HEK293 (cell line): ENCODE measurements around the gene SLC30A3.

Experiments used
- CTCF ChIA-PET: fragments of 350-600 bp; formaldehyde crosslinking; extraction: SDS; loops from one replicate; lab custom pipeline; 2021; ENCODE audit warnings: antibody characterized with exemption; lab: Yijun Ruan, JAX
- POLR2A ChIA-PET: fragments of 300-600 bp; formaldehyde crosslinking; extraction: SDS; loops from one replicate; lab custom pipeline; 2020; ENCODE audit warnings: antibody characterized with exemption, inconsistent platforms; lab: Yijun Ruan, JAX
- H3K27ac ChIP-seq: fragments of 200-500 bp; sonication (Bioruptor generic); 2 replicates; pipeline ENCODE4 v1.5.1; 2014; ENCODE audit warnings: low read depth, low read length, control low read depth, inconsistent platforms; ENCODE audit errors: extremely low read depth
- H3K36me3 ChIP-seq, 2 experiments: fragments of 200-500 bp in 1 of 2; sonication (Bioruptor generic) in 1 of 2; 1 replicate in 1 of 2; 2 replicates in 1 of 2; pipeline ENCODE4 v1.5.1; 2014 to 2017; ENCODE audit warnings: inconsistent platforms in 2 of 2, low read length in 2 of 2; ENCODE audit not compliant: control insufficient read depth in 2 of 2, insufficient read depth in 1 of 2
- H3K4me1 ChIP-seq: fragments of 200-500 bp; sonication (Bioruptor generic); 2 replicates; pipeline ENCODE4 v1.5.1; 2014; ENCODE audit warnings: mild to moderate bottlenecking, low read length, inconsistent platforms; ENCODE audit not compliant: control insufficient read depth, insufficient read depth
- H3K4me3 ChIP-seq: 2 replicates; pipeline ENCODE4 v1.5.1; 2011; ENCODE audit warnings: low read depth, mild to moderate bottlenecking, control low read depth, low read length, moderate library complexity
- H3K9me3 ChIP-seq: fragments of 200-500 bp; sonication (Bioruptor generic); 2 replicates; pipeline ENCODE4 v1.5.1; 2014; ENCODE audit warnings: low read depth, low read length, inconsistent platforms; ENCODE audit not compliant: control insufficient read depth, insufficient read depth
- BCL6B ChIP-seq: fragments of 450-650 bp; formaldehyde crosslinking; IDR thresholded peaks from 2 replicates; pipeline ENCODE4 v1.5.1; 2017; ENCODE audit warnings: missing biosample characterization, missing genetic modification characterization
- CTCF ChIP-seq: fragments of 450-650 bp; formaldehyde crosslinking; IDR thresholded peaks from 2 replicates; pipeline ENCODE4 v1.5.1; 2016; ENCODE audit warnings: missing biosample characterization, missing genetic modification characterization
- IKZF3 ChIP-seq: fragments of 450-650 bp; IDR thresholded peaks from 2 replicates; pipeline ENCODE4 v1.5.0; 2018; ENCODE audit warnings: missing biosample characterization, mild to moderate bottlenecking, missing genetic modification characterization, moderate library complexity
- MYNN ChIP-seq: fragments of 450-650 bp; formaldehyde crosslinking; IDR thresholded peaks from 2 replicates; pipeline ENCODE4 v1.5.1; 2016; ENCODE audit warnings: missing biosample characterization, missing genetic modification characterization, borderline replicate concordance
- PATZ1 ChIP-seq: fragments of 450-650 bp; formaldehyde crosslinking; IDR thresholded peaks from 2 replicates; pipeline ENCODE4 v1.5.1; 2016; ENCODE audit warnings: missing biosample characterization, missing genetic modification characterization
- SCRT2 ChIP-seq: fragments of 450-650 bp; formaldehyde crosslinking; IDR thresholded peaks from 2 replicates; pipeline ENCODE4 v1.5.1; 2016; ENCODE audit warnings: missing biosample characterization, missing genetic modification characterization
- SP7 ChIP-seq: fragments of 450-650 bp; formaldehyde crosslinking; IDR thresholded peaks from 2 replicates; pipeline ENCODE4 v1.5.1; 2016; ENCODE audit warnings: missing biosample characterization, missing genetic modification characterization
- YY2 ChIP-seq: fragments of 450-650 bp; formaldehyde crosslinking; IDR thresholded peaks from 2 replicates; pipeline ENCODE4 v1.5.1; 2016; ENCODE audit warnings: missing biosample characterization, missing genetic modification characterization
- ZBTB17 ChIP-seq: fragments of 450-650 bp; formaldehyde crosslinking; IDR thresholded peaks from 2 replicates; pipeline ENCODE4 v1.5.1; 2016; ENCODE audit warnings: missing biosample characterization, missing genetic modification characterization
- ZBTB6 ChIP-seq: fragments of 450-650 bp; formaldehyde crosslinking; IDR thresholded peaks from 2 replicates; pipeline ENCODE4 v1.5.1; 2017; ENCODE audit warnings: missing biosample characterization, missing genetic modification characterization
- ZBTB8A ChIP-seq: fragments of 450-650 bp; formaldehyde crosslinking; IDR thresholded peaks from 2 replicates; pipeline ENCODE4 v1.5.1; 2016; ENCODE audit warnings: missing biosample characterization, missing genetic modification characterization
- ZFP37 ChIP-seq: fragments of 450-650 bp; formaldehyde crosslinking; IDR thresholded peaks from 2 replicates; pipeline ENCODE4 v1.5.1; 2016; ENCODE audit warnings: missing biosample characterization, missing genetic modification characterization
- ZNF133 ChIP-seq: fragments of 450-650 bp; formaldehyde crosslinking; IDR thresholded peaks from 2 replicates; pipeline ENCODE4 v1.5.1; 2016; ENCODE audit warnings: missing biosample characterization, missing genetic modification characterization
- ZNF211 ChIP-seq: fragments of 450-650 bp; formaldehyde crosslinking; IDR thresholded peaks from 2 replicates; pipeline ENCODE4 v1.5.1; 2016; ENCODE audit warnings: low read depth, missing biosample characterization, missing genetic modification characterization
- ZNF221 ChIP-seq: fragments of 450-650 bp; formaldehyde crosslinking; IDR thresholded peaks from 2 replicates; pipeline ENCODE4 v1.5.1; 2017; ENCODE audit warnings: missing biosample characterization, missing genetic modification characterization, borderline replicate concordance
- ZNF280C ChIP-seq: fragments of 450-650 bp; formaldehyde crosslinking; IDR thresholded peaks from 2 replicates; pipeline ENCODE4 v1.5.1; 2016; ENCODE audit warnings: missing biosample characterization, missing genetic modification characterization
- ZNF324 ChIP-seq: fragments of 450-650 bp; formaldehyde crosslinking; IDR thresholded peaks from 2 replicates; pipeline ENCODE4 v1.5.1; 2016; ENCODE audit warnings: missing biosample characterization, missing genetic modification characterization
- ZNF335 ChIP-seq: fragments of 450-650 bp; formaldehyde crosslinking; conservative IDR thresholded peaks from 2 replicates; pipeline ENCODE4 v1.5.1; 2016; ENCODE audit warnings: missing biosample characterization, missing genetic modification characterization
- ZNF362 ChIP-seq: fragments of 450-650 bp; formaldehyde crosslinking; IDR thresholded peaks from 2 replicates; pipeline ENCODE4 v1.5.1; 2016; ENCODE audit warnings: missing biosample characterization, missing genetic modification characterization
- ZNF366 ChIP-seq: fragments of 450-650 bp; formaldehyde crosslinking; conservative IDR thresholded peaks from 2 replicates; pipeline ENCODE4 v1.5.1; 2016; ENCODE audit warnings: missing biosample characterization, missing genetic modification characterization
- ZNF48 ChIP-seq: fragments of 450-650 bp; formaldehyde crosslinking; IDR thresholded peaks from 2 replicates; pipeline ENCODE4 v1.5.1; 2016; ENCODE audit warnings: missing biosample characterization, missing genetic modification characterization
- ZNF514 ChIP-seq: fragments of 450-650 bp; formaldehyde crosslinking; IDR thresholded peaks from 2 replicates; pipeline ENCODE4 v1.5.1; 2016; ENCODE audit warnings: missing biosample characterization, missing genetic modification characterization
- ZNF610 ChIP-seq: fragments of 450-650 bp; formaldehyde crosslinking; IDR thresholded peaks from 2 replicates; pipeline ENCODE4 v1.5.1; 2016; ENCODE audit warnings: missing biosample characterization, missing genetic modification characterization, borderline replicate concordance
- ZNF626 ChIP-seq: fragments of 450-650 bp; sonication (Bioruptor Pico); formaldehyde crosslinking; IDR thresholded peaks from 2 replicates; pipeline ENCODE4 v1.5.1; 2018; ENCODE audit warnings: missing biosample characterization, missing genetic modification characterization, inconsistent platforms
- ZNF776 ChIP-seq: fragments of 450-650 bp; formaldehyde crosslinking; IDR thresholded peaks from 2 replicates; pipeline ENCODE4 v1.5.0; 2017; ENCODE audit warnings: missing biosample characterization, missing genetic modification characterization, borderline replicate concordance
- ZNF791 ChIP-seq: fragments of 450-650 bp; formaldehyde crosslinking; IDR thresholded peaks from 2 replicates; pipeline ENCODE4 v1.5.1; 2016; ENCODE audit warnings: missing biosample characterization, missing genetic modification characterization
- ZNF843 ChIP-seq: fragments of 450-650 bp; formaldehyde crosslinking; IDR thresholded peaks from 2 replicates; pipeline ENCODE4 v1.5.1; 2016; ENCODE audit warnings: missing biosample characterization, missing genetic modification characterization

SLC30A3 gene

GRCh38 chr2:27261241-27261925, 1.5 kb downstream of the SLC30A3 start:
- peaks cover 9% of the 10 kb centered on the region for H3K4me1 ChIP-seq
- no peak overlapping the region for H3K27ac ChIP-seq
- peak overlapping the region; percentile 6; the same call in 1 of the 2 replicates for H3K4me3 ChIP-seq
- H3K9me3 ChIP-seq = no peaks in the 10 kb centered on the region
- TF ChIP-seq ZNF280C (no peak), ZNF514 (no peak), ZNF211 (tag by site-specific recombination) (no peak), BCL6B (tag by site-specific recombination) (no peak), ZNF791 (tag by site-specific recombination) (no peak), ZNF324 (no peak), ZNF366 (0 out of 2 replicates have a peak, but pooled peaks have one; percentile 32), YY2 (no peak), ZNF133 (tag by site-specific recombination) (no peak), MYNN (tag by site-specific recombination) (no peak), ZNF610 (no peak), PATZ1 (peak; percentile 25; the same call in 1 of the 2 replicates), ZBTB6 (no peak), ZBTB8A (tag by site-specific recombination) (0 out of 2 replicates have a peak, but pooled peaks have one; percentile 26), SCRT2 (tag by site-specific recombination) (peak; percentile 85), SP7 (tag by site-specific recombination) (no peak), ZNF335 (tag by site-specific recombination) (peak; percentile 67), ZNF221 (tag by site-specific recombination) (no peak), CTCF (tag by site-specific recombination) (no peak), ZNF843 (tag by site-specific recombination) (no peak), ZNF48 (no peak), ZFP37 (tag by site-specific recombination) (no peak), ZNF362 (no peak), ZNF776 (tag by site-specific recombination) (no peak), ZBTB17 (0 out of 2 replicates have a peak, but pooled peaks have one; percentile 24), ZNF626 (tag by site-specific recombination) (no peak), IKZF3 (tag by site-specific recombination) (no peak)
- POLR2A ChIA-PET = no interaction called here
- CTCF ChIA-PET = interaction anchor here (0.6 to 1.1 kb wide), 2 partner anchors 10 kb away, joined by 3 to 4 read pairs; no protein-coding TSS in a partner anchor
- H3K36me3 ChIP-seq = peaks cover 0 to 15% of the 10 kb centered on the region in 2 experiments; a peak in 1 of 3 replicates
